ENCODE data around the gene CTBP2.
"Not testable (repeated sequence)": the region's sequence is repeated elsewhere in the genome, so short reads cannot be mapped to it uniquely, and the experiment has no call there.

The CTBP2 gene

GRCh38 chr10:124990671-124991625 lies 169.4 kb downstream of the CTBP2 start:
- DNase-seq = no peak

GRCh38 chr10:124989526-124989925 lies 170.8 kb downstream of the CTBP2 start:
- no peak for DNase-seq

- DNase-seq = not testable (repeated sequence)
Observed at GRCh38 chr10:124988753-124989152, 171.6 kb downstream of the CTBP2 start.

GRCh38 chr10:124987788-124988187 lies 172.6 kb downstream of the CTBP2 start:
- no peak for DNase-seq

GRCh38 chr10:124985162-124985561 lies 175.2 kb downstream of the CTBP2 start:
- DNase-seq = no peak

- DNase-seq = no peak
Observed at GRCh38 chr10:124984376-124984775, 176.0 kb downstream of the CTBP2 start.

- DNase-seq = no peak
Observed at GRCh38 chr10:124983321-124983720, 177.0 kb downstream of the CTBP2 start.

- no peak for DNase-seq
Observed at GRCh38 chr10:124978376-124978725, 182.0 kb downstream of the CTBP2 start.

GRCh38 chr10:124977648-124978375 lies 182.6 kb downstream of the CTBP2 start:
- no peak for DNase-seq

- DNase-seq = no peak
Observed at GRCh38 chr10:124977161-124977560, 183.2 kb downstream of the CTBP2 start.

- DNase-seq = no peak
Observed at GRCh38 chr10:124975977-124976514, 184.3 kb downstream of the CTBP2 start.

GRCh38 chr10:124974131-124974530 lies 186.2 kb downstream of the CTBP2 start:
- DNase-seq = no peak

- DNase-seq = no peak
Observed at GRCh38 chr10:124972637-124973036, 187.7 kb downstream of the CTBP2 start.

GRCh38 chr10:124971276-124971675 lies 189.1 kb downstream of the CTBP2 start:
- DNase-seq = no peak

- DNase-seq = no peak
Observed at GRCh38 chr10:124967255-124967654, 193.1 kb downstream of the CTBP2 start.

- DNase-seq = no peak
Observed at GRCh38 chr10:124966008-124966407, 194.4 kb downstream of the CTBP2 start.

- DNase-seq = no peak
Observed at GRCh38 chr10:124963866-124964720, 196.3 kb downstream of the CTBP2 start.

- DNase-seq = no peak
Observed at GRCh38 chr10:124962421-124962820, 197.9 kb downstream of the CTBP2 start.

- no peak for DNase-seq
Observed at GRCh38 chr10:124961248-124961570, 199.2 kb downstream of the CTBP2 start.

GRCh38 chr10:124959564-124959963 lies 200.8 kb downstream of the CTBP2 start:
- no peak for DNase-seq

GRCh38 chr10:124957404-124957947 lies 202.9 kb downstream of the CTBP2 start:
- DNase-seq = no peak

GRCh38 chr10:124956764-124957163 lies 203.6 kb downstream of the CTBP2 start:
- DNase-seq = no peak

GRCh38 chr10:124955868-124956267 lies 204.5 kb downstream of the CTBP2 start:
- no peak for DNase-seq
